NK-92 treated with Interleukin-12 subunit alpha and Interleukin-12 subunit beta, amount 100 ng/mL, for 24 hours (cell line): ENCODE measurements around the gene CDK10.

Experiments used
- DNase-seq: peaks from one replicate; lab custom pipeline; 2025; lab: John Stamatoyannopoulos, UW

Gene CDK10

GRCh38 chr16:89733322-89733721 is 46.8 kb downstream of the CDK10 start:
- DNase-seq, result no peak

DNA sequence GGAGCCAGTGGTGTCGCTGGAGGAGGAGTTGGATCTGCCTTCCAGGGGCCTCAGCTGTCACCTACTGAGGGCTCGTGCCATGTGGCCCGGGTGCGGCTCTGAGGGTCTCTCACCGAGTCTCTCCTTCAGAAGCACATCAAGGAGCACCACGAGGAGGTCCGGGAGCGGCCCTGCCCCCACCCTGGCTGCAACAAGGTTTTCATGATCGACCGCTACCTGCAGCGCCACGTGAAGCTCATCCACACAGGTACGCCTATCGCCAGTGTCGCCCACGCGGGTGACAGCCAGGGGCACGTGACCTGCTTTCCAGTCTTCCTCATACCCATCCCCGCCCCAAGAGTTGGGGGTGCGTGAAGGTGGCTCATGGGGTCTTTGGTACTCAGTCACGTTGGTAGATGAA is 47.3 kb downstream of the CDK10 start:
- DNase-seq, result no peak

DNA sequence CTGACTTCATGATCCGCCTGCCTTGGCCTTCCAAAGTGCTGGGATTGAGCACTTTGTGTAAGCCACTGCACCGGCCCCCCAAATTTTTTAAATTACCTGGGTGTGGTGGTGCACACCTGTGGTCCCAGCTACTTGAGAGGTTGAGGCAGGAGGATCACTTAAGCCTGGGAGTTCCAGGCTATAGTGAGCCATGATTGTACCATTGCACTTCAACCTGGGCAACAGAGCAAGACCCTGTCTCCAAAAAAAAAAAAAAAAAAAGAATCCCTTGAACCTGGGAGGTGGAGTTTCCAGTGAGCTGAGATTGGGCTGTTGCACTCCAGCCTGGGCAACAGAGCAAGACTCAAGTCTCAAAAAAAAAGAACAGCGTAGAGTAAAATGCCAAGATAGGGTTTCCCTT is 50.1 kb downstream of the CDK10 start:
- no peak for DNase-seq

GRCh38 chr16:89737341-89738071 is 51.0 kb downstream of the CDK10 start:
- DNase-seq, result no peak

GRCh38 chr16:89738072-89738377 is 51.5 kb downstream of the CDK10 start:
- DNase-seq, result no peak

DNA sequence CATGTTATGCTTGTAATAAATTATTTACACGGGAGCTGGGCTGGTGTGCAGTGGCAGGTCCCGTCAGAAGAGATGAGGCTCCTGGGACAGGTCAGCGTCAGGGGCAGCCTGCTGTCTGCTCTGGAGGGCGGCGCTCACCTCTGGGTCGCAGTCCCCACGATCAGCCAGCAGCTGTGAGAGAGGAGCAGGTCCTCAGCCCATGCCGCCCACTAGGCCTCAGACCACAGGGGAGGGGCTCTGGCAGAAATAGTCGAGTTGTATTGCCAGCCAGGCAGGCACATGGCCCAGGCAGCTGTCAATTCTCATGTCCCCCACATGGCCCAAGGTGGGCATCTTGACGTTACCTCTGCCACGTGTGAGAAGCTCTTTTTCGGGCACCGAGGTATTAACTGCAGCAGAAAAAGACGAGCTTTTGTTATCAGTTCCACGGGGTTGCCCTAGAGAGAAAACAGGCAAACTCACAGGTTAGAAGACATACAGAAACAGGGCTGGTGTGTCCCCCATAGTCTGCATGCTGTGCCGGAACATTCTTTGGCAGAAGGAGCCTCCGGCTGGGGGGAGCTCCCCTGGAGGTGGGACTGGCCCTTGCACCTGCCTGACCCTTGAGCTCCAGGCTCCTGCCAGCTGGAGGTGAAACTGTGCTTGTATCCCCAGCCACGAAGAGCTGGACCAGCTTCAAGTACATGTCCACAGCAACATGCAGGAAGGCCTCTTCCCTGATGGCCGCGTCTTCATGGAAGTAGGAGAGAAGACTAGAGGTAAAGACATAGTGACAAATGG is 52.2 kb downstream of the CDK10 start:
- no peak for DNase-seq

- DNase-seq, result no peak
Observed at GRCh38 chr16:89739383-89739782, 52.9 kb downstream of the CDK10 start.

DNA sequence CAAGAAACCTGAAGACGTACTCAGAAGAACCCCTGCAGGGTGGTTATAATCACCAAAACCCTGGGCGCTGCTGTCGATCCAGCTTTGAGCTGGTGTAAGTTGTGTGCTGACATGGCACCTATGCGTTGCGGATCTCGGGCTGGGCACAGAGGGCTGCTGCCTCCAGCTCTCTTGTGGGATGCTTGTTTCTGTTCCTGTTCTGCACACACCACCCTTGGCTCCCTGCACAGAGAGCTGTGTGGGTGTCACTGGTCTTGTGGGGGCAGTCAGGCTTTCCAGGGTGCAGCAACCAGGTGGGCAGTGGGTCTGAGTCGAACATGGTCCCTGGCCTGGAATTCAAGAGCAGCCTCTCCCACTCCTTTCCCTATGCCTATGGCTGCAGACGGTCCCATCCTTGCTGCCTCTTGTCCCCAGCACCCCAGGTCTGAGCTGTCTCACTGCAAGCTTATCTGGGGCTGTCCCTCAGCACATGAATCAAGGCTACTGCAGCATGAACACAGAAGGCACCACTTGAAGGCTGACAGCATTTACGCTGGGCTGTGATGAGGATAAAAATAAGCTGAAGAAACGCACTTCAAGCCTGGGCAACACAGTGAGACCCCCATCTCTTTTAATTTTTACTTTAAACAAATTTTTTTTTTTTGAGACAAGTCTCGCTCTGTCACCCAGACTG is 55.0 kb downstream of the CDK10 start:
- DNase-seq, result no peak

DNA sequence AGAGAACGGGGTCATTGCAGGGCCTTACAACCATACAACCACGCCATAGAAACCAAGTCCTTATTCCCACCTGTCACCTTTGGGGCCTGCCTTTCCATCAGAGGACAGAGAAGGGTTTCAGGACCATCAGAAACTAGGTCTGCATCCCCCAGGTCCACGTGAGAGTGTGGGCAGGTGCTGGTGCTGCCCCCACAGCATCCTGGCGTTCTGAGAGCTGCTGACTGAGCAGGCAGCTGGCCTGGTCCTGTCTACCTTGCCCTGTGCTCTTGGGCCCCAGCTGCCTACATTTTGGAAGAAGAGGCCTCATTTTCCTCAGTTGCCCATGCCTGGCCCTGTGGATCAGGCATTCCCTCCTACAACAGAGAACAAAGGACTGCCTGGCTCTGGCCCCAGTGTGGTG is 56.5 kb downstream of the CDK10 start:
- DNase-seq, result no peak

GRCh38 chr16:89744813-89745212 is 58.3 kb downstream of the CDK10 start:
- DNase-seq, result no peak
